Endothelial cell of umbilical vein (primary cell): ENCODE measurements around the gene PLEKHF1. TPM values are rescaled to one million over a fixed set of nuclear protein-coding genes. Genes with fewer than 3 reads are reported as not detected.

Source experiments
- BruUV-seq: library from RNA; stranded (reverse); fragments of 400-500 nt; replicated peaks from 2 replicates; lab custom pipeline; 2021; lab: Mats Ljungman, UMichigan
- CTCF ChIA-PET: fragments of 300-600, 350-600 bp; sonication (Branson Sonifier 250); formaldehyde crosslinking; loops from one replicate; lab custom pipeline; 2021; ENCODE audit warnings: antibody characterized with exemption, inconsistent platforms; lab: Charles Lee
- POLR2A ChIA-PET: fragments of 300-600, 350-600 bp; sonication (Branson Sonifier 250); formaldehyde crosslinking; loops from one replicate; lab custom pipeline; 2021; ENCODE audit warnings: antibody characterized with exemption, inconsistent platforms; lab: Charles Lee
- DNase-seq: peaks from one replicate; pipeline ENCODE4 v3.0.0-alpha.2; 2011; ENCODE audit warnings: low read depth, low spot score
- FAIRE-seq: peaks from 2 replicates; lab custom pipeline; 2011; peaks lifted over from hg19 to GRCh38; lab: Jason Lieb, UNC
- H2AFZ ChIP-seq: 2 replicates; pipeline ENCODE4 v1.6.0; 2012; ENCODE audit warnings: low read depth, low read length, control low read depth, inconsistent platforms
- H3K27ac ChIP-seq: 2 replicates; pipeline ENCODE4 v1.5.1; 2011; ENCODE audit warnings: low read depth, mild to moderate bottlenecking, control low read depth, low read length, moderate library complexity; ENCODE audit not compliant: insufficient read depth
- H3K27me3 ChIP-seq, 2 experiments: 2 replicates each; pipeline versions ENCODE4 v1.6.0 to v1.6.1; 2011; ENCODE audit warnings: low read length in 2 of 2, mixed read lengths in 1 of 2; ENCODE audit not compliant: control insufficient read depth in 2 of 2, insufficient read depth in 2 of 2
- H3K36me3 ChIP-seq, 2 experiments: 2 replicates in 1 of 2; 3 replicates in 1 of 2; pipeline ENCODE4 v1.5.1; 2011; ENCODE audit warnings: low read length in 2 of 2, mild to moderate bottlenecking in 1 of 2, moderate library complexity in 1 of 2; ENCODE audit not compliant: control insufficient read depth in 2 of 2, insufficient read depth in 2 of 2; ENCODE audit errors: extremely low read depth in 1 of 2
- H3K4me1 ChIP-seq: 3 replicates; pipeline ENCODE4 v1.5.1; 2011; ENCODE audit warnings: mild to moderate bottlenecking, low read length; ENCODE audit not compliant: control insufficient read depth, insufficient read depth; ENCODE audit errors: extremely low read depth
- H3K4me2 ChIP-seq: 2 replicates; pipeline ENCODE4 v1.6.1; 2011; ENCODE audit warnings: low read length, control low read depth, mixed read lengths; ENCODE audit not compliant: insufficient read depth
- H3K4me3 ChIP-seq, 3 experiments: fragments of 200-600 bp in 1 of 3; sonication (generic), shearing (Covaris generic) in 1 of 3; replicated peaks in 1 of 3; 2 replicates each; pipeline ENCODE4 v1.5.1; 2011 to 2016; ENCODE audit warnings: control low read depth in 3 of 3, low read length in 3 of 3, mild to moderate bottlenecking in 2 of 3, inconsistent platforms in 1 of 3, low read depth in 1 of 3, moderate library complexity in 1 of 3; ENCODE audit not compliant: insufficient read depth in 1 of 3
- H3K79me2 ChIP-seq: 2 replicates; pipeline ENCODE4 v1.6.0; 2012; ENCODE audit warnings: low read length, inconsistent platforms; ENCODE audit not compliant: control insufficient read depth, insufficient read depth
- H3K9ac ChIP-seq: replicated peaks from 2 replicates; pipeline ENCODE3; 2011; ENCODE audit warnings: low read length, control low read depth; ENCODE audit not compliant: insufficient read depth; ENCODE audit errors: extremely low read depth
- H3K9me1 ChIP-seq: replicated peaks from 3 replicates; pipeline ENCODE4 v1.6.0; 2011; ENCODE audit warnings: mild to moderate bottlenecking, low read length; ENCODE audit not compliant: control insufficient read depth, insufficient read depth; ENCODE audit errors: extremely low read depth
- H3K9me3 ChIP-seq: replicated peaks from 2 replicates; pipeline ENCODE4 v1.5.1; 2012; ENCODE audit warnings: low read length, inconsistent platforms; ENCODE audit not compliant: control insufficient read depth, insufficient read depth
- H4K20me1 ChIP-seq: replicated peaks from 2 replicates; pipeline ENCODE3; 2011; ENCODE audit warnings: mild to moderate bottlenecking, low read length; ENCODE audit not compliant: control insufficient read depth, insufficient read depth; ENCODE audit errors: extremely low read depth
- EZH2 ChIP-seq: IDR thresholded peaks from 2 replicates; pipeline ENCODE4 v1.6.1; 2012; ENCODE audit warnings: borderline replicate concordance, low read depth, mild to moderate bottlenecking, moderate library complexity, low read length, inconsistent platforms; ENCODE audit not compliant: severe bottlenecking
- FOS ChIP-seq: IDR thresholded peaks from 2 replicates; pipeline ENCODE4 v1.6.1; 2011; ENCODE audit warnings: mild to moderate bottlenecking, low read length, moderate library complexity, borderline replicate concordance; ENCODE audit not compliant: insufficient read depth
- GATA2 ChIP-seq: IDR thresholded peaks from 2 replicates; pipeline ENCODE4 v1.7.0; 2011; ENCODE audit warnings: low read depth, mild to moderate bottlenecking, moderate library complexity, mixed read lengths, low read length; ENCODE audit not compliant: insufficient read length, insufficient read depth
- JUN ChIP-seq: IDR thresholded peaks from 2 replicates; pipeline ENCODE4 v1.6.1; 2011; ENCODE audit warnings: borderline replicate concordance, low read depth; ENCODE audit not compliant: insufficient read length, insufficient read depth
- MYC ChIP-seq: IDR thresholded peaks from one replicate; pipeline ENCODE4 v1.6.1; 2011; ENCODE audit warnings: mild to moderate bottlenecking, low read depth, low read length
- POLR2A ChIP-seq: IDR thresholded peaks from 2 replicates; pipeline ENCODE4 v1.6.1; 2012; ENCODE audit warnings: low read depth, mild to moderate bottlenecking, control low read depth, low read length
- POLR2AphosphoS5 ChIP-seq: IDR thresholded peaks from 2 replicates; pipeline ENCODE4 v1.6.1; 2012; ENCODE audit warnings: low read depth, mild to moderate bottlenecking, control low read depth, low read length, moderate library complexity; ENCODE audit not compliant: insufficient read depth
- dilution Hi-C: fragments of 300-500 bp; cut with MboI; formaldehyde crosslinking; loops from one replicate; pipeline ENCODE4 v1.15.0; 2019; ENCODE audit warnings: low sequenced_read_pairs; ENCODE audit not compliant: extremely low pct_ligation_motif_present
- intact Hi-C: fragments of 100-400 bp; cut with micrococcal nuclease; formaldehyde crosslinking; loops from one replicate; pipeline ENCODE4 v1.10.0; 2022
- polyA plus RNA-seq, 4 experiments: library from polyadenylated mRNA; depleted of rRNA in 3 of 4; stranded (reverse) in 3 of 4; unstranded in 1 of 4; fragments of >200 nt; gene quantifications; 2 replicates each; pipeline versions ENCODE4 v1.2.1 to v1.2.3, GENCODE V29; 2011 to 2012; ENCODE audit warnings: missing spikeins in 1 of 4
- total RNA-seq: library from RNA; stranded (reverse); gene quantifications from 2 replicates; pipeline ENCODE4 v1.2.3, GENCODE V29; 2021
- TF ChIP-seq, protein P1 (sequence below), 2 donors: IDR thresholded peaks; 1 replicate in 1 of 2; 2 replicates in 1 of 2; pipeline ENCODE4 v1.5.1; 2011; ENCODE audit warnings: low read length in 2 of 2, mild to moderate bottlenecking in 2 of 2, moderate library complexity in 2 of 2, control low read depth in 1 of 2, inconsistent platforms in 1 of 2, low read depth in 1 of 2; ENCODE audit not compliant: insufficient read depth in 1 of 2; ENCODE audit errors: extremely low read depth in 1 of 2
- TF ChIP-seq, protein P2 (sequence below): IDR thresholded peaks from 2 replicates; pipeline ENCODE4 v1.6.1; 2011; ENCODE audit not compliant: insufficient read depth, insufficient read length

Gene PLEKHF1
- total and polyA plus RNA-seq, 2 donors (not counting 3 experiments of a cell fraction or from before 2014, with no cell fraction given) = 5.5 TPM

DNA sequence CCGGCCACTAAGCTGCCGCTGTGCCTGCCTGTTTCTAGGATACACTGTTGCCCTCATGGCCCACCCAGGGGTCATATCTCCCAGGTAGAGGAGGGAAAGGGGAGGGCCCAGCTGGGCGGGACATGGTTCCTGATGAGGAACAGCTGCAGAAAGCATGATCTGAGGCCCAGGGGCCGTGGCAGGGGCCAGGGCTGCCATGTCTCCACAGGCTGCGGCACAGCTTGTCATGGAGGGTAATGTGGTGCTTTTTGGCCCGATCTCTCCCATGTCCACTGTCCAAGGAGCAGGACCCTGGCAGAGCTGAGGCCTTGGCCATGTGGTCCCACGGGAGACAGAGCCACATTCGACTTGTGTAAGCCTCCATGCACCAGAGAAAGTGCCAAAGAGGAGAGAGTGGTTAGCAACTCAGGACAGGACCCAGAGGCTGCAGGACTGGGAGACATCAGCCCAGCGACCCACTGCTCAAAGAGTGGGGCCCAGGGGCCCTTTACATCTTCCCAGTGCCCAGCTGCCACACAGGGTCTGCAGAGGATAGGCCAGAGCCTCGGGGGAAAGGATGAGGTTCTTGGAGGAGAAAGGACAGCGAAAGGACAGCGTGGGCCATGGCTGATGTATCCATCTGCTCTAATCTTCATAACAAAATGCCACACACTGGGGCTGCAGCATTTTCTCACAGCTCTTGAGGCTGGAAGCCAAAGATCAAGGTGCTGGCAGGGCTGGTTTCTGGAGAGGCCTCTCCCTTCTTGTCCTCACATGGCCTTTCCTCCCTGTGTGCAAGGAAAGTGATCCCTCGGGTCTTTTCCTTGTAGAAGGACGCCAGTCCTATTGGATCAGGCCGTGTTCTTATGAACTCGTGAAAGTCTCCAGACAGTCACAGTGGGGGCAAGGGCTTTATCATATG is 47.6 kb upstream of the PLEKHF1 start:
- dilution Hi-C loops = no loop called here

More for the DNA sequence above, 47.6 kb upstream of the PLEKHF1 start:
- no TSS peak for BruUV-seq
- CTCF ChIA-PET = interaction anchor here (4.2 kb wide), 1 partner anchor 99 kb away, joined by 12 read pairs; no protein-coding TSS in a partner anchor
- Histone ChIP-seq H4K20me1 (no peaks in the 10 kb centered on the region), H3K27ac (no peak overlapping the region), H3K9me3 (no peaks in the 10 kb centered on the region), H3K4me3 (no peak overlapping the region), H3K4me1 (no peaks in the 10 kb centered on the region), H3K36me3 (peaks cover 0 to 16% of the 10 kb centered on the region in 2 experiments), H3K79me2 (no peaks in the 10 kb centered on the region), H3K27me3 (no peaks in the 10 kb centered on the region), H3K4me2 (no peak overlapping the region), H3K9me1 (no peaks in the 10 kb centered on the region), H3K9ac (no peak overlapping the region), H2AFZ (no peak overlapping the region)
- intact Hi-C loops = no loop called here
- POLR2A ChIA-PET = no interaction called here
- DNase-seq (no peak), FAIRE-seq (no peak)
- TF ChIP-seq POLR2A (no peak), MYC (no peak), GATA2 (no peak), EZH2 (no peak), JUN (no peak), FOS (no peak), POLR2AphosphoS5 (no peak)
- TF ChIP-seq, protein P1, sequence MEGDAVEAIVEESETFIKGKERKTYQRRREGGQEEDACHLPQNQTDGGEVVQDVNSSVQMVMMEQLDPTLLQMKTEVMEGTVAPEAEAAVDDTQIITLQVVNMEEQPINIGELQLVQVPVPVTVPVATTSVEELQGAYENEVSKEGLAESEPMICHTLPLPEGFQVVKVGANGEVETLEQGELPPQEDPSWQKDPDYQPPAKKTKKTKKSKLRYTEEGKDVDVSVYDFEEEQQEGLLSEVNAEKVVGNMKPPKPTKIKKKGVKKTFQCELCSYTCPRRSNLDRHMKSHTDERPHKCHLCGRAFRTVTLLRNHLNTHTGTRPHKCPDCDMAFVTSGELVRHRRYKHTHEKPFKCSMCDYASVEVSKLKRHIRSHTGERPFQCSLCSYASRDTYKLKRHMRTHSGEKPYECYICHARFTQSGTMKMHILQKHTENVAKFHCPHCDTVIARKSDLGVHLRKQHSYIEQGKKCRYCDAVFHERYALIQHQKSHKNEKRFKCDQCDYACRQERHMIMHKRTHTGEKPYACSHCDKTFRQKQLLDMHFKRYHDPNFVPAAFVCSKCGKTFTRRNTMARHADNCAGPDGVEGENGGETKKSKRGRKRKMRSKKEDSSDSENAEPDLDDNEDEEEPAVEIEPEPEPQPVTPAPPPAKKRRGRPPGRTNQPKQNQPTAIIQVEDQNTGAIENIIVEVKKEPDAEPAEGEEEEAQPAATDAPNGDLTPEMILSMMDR (IDR thresholded peaks at IDR 0.05; ENCODE audit: extremely low read depth in 1 of 2, insufficient read depth in 1 of 2, low read depth in 1 of 2, low read length in 2 of 2) = no peak
- TF ChIP-seq, protein P2, sequence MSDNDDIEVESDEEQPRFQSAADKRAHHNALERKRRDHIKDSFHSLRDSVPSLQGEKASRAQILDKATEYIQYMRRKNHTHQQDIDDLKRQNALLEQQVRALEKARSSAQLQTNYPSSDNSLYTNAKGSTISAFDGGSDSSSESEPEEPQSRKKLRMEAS = no peak
